Measurements from ENCODE around the gene PET117. TPM values are rescaled to one million over a fixed set of nuclear protein-coding genes. Genes with fewer than 3 reads are reported as not detected.
"Not testable (repeated sequence)": the region's sequence is repeated elsewhere in the genome, so short reads cannot be mapped to it uniquely, and the experiment has no call there.

PET117 gene
- total and polyA plus RNA-seq, 3 donors from 2014 or later = 13.3 to 17.5 (median 14.4) TPM

- H3K9me3 ChIP-seq = no peaks in the 10 kb centered on the region
- TF ChIP-seq POLR2A (IDR thresholded peaks at IDR 0.05) (no peak), CTCF (IDR thresholded peaks at IDR 0.05) (no peak)
Observed at GRCh38 chr20:18091623-18092022, 46.0 kb upstream of the PET117 start.

GRCh38 chr20:18092890-18093289, 44.8 kb upstream of the PET117 start:
- intact Hi-C loops (cut with DNase I; ENCODE audit: low total_unique reads) = no loop called here
- Histone ChIP-seq H3K4me3 (no peak overlapping the region), H3K27me3 (no peaks in the 10 kb centered on the region), H3K4me1 (no peaks in the 10 kb centered on the region), H3K9me3 (no peaks in the 10 kb centered on the region), H3K27ac (no peak overlapping the region), H3K36me3 (ENCODE audit: low read depth, missing control alignments) (no peaks in the 10 kb centered on the region)
- 40 to 72% methylated on average over 4 to 8 of the region's 8 CpGs for WGBS, 2 donors
- DNase-seq = peak; percentile 18
- TF ChIP-seq CTCF (IDR thresholded peaks at IDR 0.05) = no peak
- TF ChIP-seq POLR2A (IDR thresholded peaks at IDR 0.05) = no peak

More at GRCh38 chr20:18091623-18092022, 46.0 kb upstream of the PET117 start:
- H3K27me3 ChIP-seq = no peaks in the 10 kb centered on the region
- intact Hi-C loops (cut with DNase I; ENCODE audit: low total_unique reads) = no loop called here
- no peaks in the 10 kb centered on the region for H3K4me1 ChIP-seq
- H3K4me3 ChIP-seq = no peak overlapping the region
- 59 to 63% methylated on average over 7 of the region's 7 CpGs for WGBS, 2 donors
- H3K36me3 ChIP-seq (ENCODE audit: low read depth, missing control alignments) = no peaks in the 10 kb centered on the region
- no peak overlapping the region for H3K27ac ChIP-seq
- no peak for DNase-seq

GRCh38 chr20:18093388-18093787, 44.3 kb upstream of the PET117 start:
- DNase-seq = no peak
- Histone ChIP-seq H3K36me3 (ENCODE audit: low read depth, missing control alignments) (no peaks in the 10 kb centered on the region), H3K9me3 (no peaks in the 10 kb centered on the region), H3K4me1 (no peaks in the 10 kb centered on the region), H3K27me3 (no peaks in the 10 kb centered on the region), H3K27ac (no peak overlapping the region), H3K4me3 (no peak overlapping the region)
- TF ChIP-seq POLR2A (IDR thresholded peaks at IDR 0.05) = no peak
- no peak for TF ChIP-seq CTCF (IDR thresholded peaks at IDR 0.05)
- 72 to 73% methylated on average over 10 of the region's 10 CpGs for WGBS, 2 donors
- intact Hi-C loops (cut with DNase I; ENCODE audit: low total_unique reads) = no loop called here

- Histone ChIP-seq H3K4me1 (no peaks in the 10 kb centered on the region), H3K4me3 (no peak overlapping the region), H3K27ac (no peak overlapping the region), H3K27me3 (no peaks in the 10 kb centered on the region), H3K36me3 (ENCODE audit: low read depth, missing control alignments) (no peaks in the 10 kb centered on the region), H3K9me3 (no peaks in the 10 kb centered on the region)
- 57 to 67% methylated on average over 5 of the region's 5 CpGs for WGBS, 2 donors
- TF ChIP-seq CTCF (IDR thresholded peaks at IDR 0.05) (no peak), POLR2A (IDR thresholded peaks at IDR 0.05) (no peak)
- DNase-seq = no peak
- intact Hi-C loops (cut with DNase I; ENCODE audit: low total_unique reads) = no loop called here
Observed at GRCh38 chr20:18094191-18094590, 43.5 kb upstream of the PET117 start.

- H3K9me3 ChIP-seq; H3K36me3 ChIP-seq (ENCODE audit: low read depth, missing control alignments); H3K27ac ChIP-seq; H3K4me3 ChIP-seq; DNase-seq; H3K27me3 ChIP-seq; intact Hi-C loops (cut with DNase I; ENCODE audit: low total_unique reads); H3K4me1 ChIP-seq: not testable (repeated sequence)
- 91 to 94% methylated on average over 11 of the region's 11 CpGs for WGBS, 2 donors
Observed at GRCh38 chr20:18100569-18100968, 37.1 kb upstream of the PET117 start.

All from testis (tissue), 3 donors.